Neural progenitor cell (in vitro differentiated cells): ENCODE measurements around the gene ZNF276.
"Not testable (repeated sequence)": the region's sequence is repeated elsewhere in the genome, so short reads cannot be mapped to it uniquely, and the experiment has no call there.

Source experiments
- EZH2phosphoT487 ChIP-seq: fragments of 200-600 bp; sonication (generic); IDR thresholded peaks from 2 replicates; pipeline ENCODE4 v1.6.1; 2017; ENCODE audit warnings: antibody characterized with exemption
- TF ChIP-seq, protein P1 (sequence below): fragments of 200-600 bp; sonication (generic); IDR thresholded peaks from 2 replicates; pipeline ENCODE4 v1.5.1; 2017; ENCODE audit warnings: antibody characterized with exemption, mild to moderate bottlenecking

DNA sequence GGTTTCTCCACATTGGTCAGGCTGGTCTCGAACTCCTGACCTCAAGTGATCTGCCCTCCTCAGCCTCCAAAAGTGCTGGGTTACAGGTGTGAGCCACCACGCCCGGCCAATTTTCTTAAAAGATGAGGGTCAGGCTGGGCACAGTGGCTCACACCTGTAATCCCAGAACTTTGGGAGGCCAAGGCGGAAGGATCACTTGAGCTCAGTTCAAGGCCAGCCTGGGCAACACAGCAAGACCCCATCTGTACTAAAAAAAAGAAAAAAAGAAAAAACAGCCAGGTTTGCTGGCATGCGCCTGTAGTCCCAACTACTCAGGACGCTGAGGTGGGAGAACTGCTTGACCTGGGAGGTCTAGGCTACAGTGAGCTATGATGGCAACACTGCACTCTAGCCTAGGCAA lies 62.6 kb downstream of the ZNF276 start:
- TF ChIP-seq, protein P1, sequence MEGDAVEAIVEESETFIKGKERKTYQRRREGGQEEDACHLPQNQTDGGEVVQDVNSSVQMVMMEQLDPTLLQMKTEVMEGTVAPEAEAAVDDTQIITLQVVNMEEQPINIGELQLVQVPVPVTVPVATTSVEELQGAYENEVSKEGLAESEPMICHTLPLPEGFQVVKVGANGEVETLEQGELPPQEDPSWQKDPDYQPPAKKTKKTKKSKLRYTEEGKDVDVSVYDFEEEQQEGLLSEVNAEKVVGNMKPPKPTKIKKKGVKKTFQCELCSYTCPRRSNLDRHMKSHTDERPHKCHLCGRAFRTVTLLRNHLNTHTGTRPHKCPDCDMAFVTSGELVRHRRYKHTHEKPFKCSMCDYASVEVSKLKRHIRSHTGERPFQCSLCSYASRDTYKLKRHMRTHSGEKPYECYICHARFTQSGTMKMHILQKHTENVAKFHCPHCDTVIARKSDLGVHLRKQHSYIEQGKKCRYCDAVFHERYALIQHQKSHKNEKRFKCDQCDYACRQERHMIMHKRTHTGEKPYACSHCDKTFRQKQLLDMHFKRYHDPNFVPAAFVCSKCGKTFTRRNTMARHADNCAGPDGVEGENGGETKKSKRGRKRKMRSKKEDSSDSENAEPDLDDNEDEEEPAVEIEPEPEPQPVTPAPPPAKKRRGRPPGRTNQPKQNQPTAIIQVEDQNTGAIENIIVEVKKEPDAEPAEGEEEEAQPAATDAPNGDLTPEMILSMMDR: not testable (repeated sequence)
- not testable (repeated sequence) for TF ChIP-seq EZH2phosphoT487
